ENCODE measurements around the gene SP2.

GRCh38 chr17:47918991-47919390, 23.0 kb downstream of the SP2 start:
- TF ChIP-seq, protein P1, sequence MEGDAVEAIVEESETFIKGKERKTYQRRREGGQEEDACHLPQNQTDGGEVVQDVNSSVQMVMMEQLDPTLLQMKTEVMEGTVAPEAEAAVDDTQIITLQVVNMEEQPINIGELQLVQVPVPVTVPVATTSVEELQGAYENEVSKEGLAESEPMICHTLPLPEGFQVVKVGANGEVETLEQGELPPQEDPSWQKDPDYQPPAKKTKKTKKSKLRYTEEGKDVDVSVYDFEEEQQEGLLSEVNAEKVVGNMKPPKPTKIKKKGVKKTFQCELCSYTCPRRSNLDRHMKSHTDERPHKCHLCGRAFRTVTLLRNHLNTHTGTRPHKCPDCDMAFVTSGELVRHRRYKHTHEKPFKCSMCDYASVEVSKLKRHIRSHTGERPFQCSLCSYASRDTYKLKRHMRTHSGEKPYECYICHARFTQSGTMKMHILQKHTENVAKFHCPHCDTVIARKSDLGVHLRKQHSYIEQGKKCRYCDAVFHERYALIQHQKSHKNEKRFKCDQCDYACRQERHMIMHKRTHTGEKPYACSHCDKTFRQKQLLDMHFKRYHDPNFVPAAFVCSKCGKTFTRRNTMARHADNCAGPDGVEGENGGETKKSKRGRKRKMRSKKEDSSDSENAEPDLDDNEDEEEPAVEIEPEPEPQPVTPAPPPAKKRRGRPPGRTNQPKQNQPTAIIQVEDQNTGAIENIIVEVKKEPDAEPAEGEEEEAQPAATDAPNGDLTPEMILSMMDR (IDR thresholded peaks at IDR 0.05; ENCODE audit: low read length) = no peak
- TF ChIP-seq EZH2 (optimal IDR thresholded peaks at IDR 0.05; ENCODE audit: low read depth, low read length) (no peak), EZH2phosphoT487 (IDR thresholded peaks at IDR 0.05; ENCODE audit: low read length) (no peak)
